GM19467 (cell line): ENCODE data around the gene SRGAP1.
"Not testable (repeated sequence)": the region's sequence is repeated elsewhere in the genome, so short reads cannot be mapped to it uniquely, and the experiment has no call there.

Experiments
- ATAC-seq: cut with Tn5 transposase; IDR thresholded peaks from one replicate; pipeline ENCODE4 v1.9.1; 2021; ENCODE audit warnings: mild to moderate bottlenecking, moderate library complexity; ENCODE audit not compliant: unreplicated experiment

SRGAP1 gene

GRCh38 chr12:64036414-64036813 lies 191.9 kb downstream of the SRGAP1 start:
- no peak for ATAC-seq

GRCh38 chr12:64039281-64039871 lies 194.9 kb downstream of the SRGAP1 start:
- no peak for ATAC-seq

GRCh38 chr12:64042911-64043310 lies 198.4 kb downstream of the SRGAP1 start:
- no peak for ATAC-seq

- ATAC-seq = no peak
These were observed 199.7 kb downstream of the SRGAP1 start for GRCh38 chr12:64044191-64044590.

- ATAC-seq = no peak
These were observed 206.6 kb downstream of the SRGAP1 start for GRCh38 chr12:64051057-64051456.

GRCh38 chr12:64053117-64053516 lies 208.6 kb downstream of the SRGAP1 start:
- ATAC-seq = no peak

GRCh38 chr12:64054079-64054520 lies 209.6 kb downstream of the SRGAP1 start:
- no peak for ATAC-seq

- ATAC-seq = no peak
These were observed 212.2 kb downstream of the SRGAP1 start for GRCh38 chr12:64056741-64057140.

- ATAC-seq = no peak
These were observed 213.2 kb downstream of the SRGAP1 start for GRCh38 chr12:64057706-64058105.

- no peak for ATAC-seq
These were observed 214.2 kb downstream of the SRGAP1 start for GRCh38 chr12:64058541-64059265.

GRCh38 chr12:64059685-64060084 lies 215.2 kb downstream of the SRGAP1 start:
- no peak for ATAC-seq

- ATAC-seq = no peak
These were observed 217.4 kb downstream of the SRGAP1 start for GRCh38 chr12:64061868-64062375.

GRCh38 chr12:64063121-64063520 lies 218.6 kb downstream of the SRGAP1 start:
- ATAC-seq = no peak

- ATAC-seq = no peak
These were observed 219.7 kb downstream of the SRGAP1 start for GRCh38 chr12:64064240-64064639.

- no peak for ATAC-seq
These were observed 220.2 kb downstream of the SRGAP1 start for GRCh38 chr12:64064706-64065105.

GRCh38 chr12:64065881-64066451 lies 221.5 kb downstream of the SRGAP1 start:
- ATAC-seq = no peak

GRCh38 chr12:64066776-64067175 lies 222.3 kb downstream of the SRGAP1 start:
- no peak for ATAC-seq

- ATAC-seq = no peak
These were observed 226.0 kb downstream of the SRGAP1 start for GRCh38 chr12:64070454-64070853.

- ATAC-seq = no peak
These were observed 228.5 kb downstream of the SRGAP1 start for GRCh38 chr12:64072916-64073575.

- ATAC-seq = not testable (repeated sequence)
These were observed 232.1 kb downstream of the SRGAP1 start for GRCh38 chr12:64076565-64076964.

- ATAC-seq = no peak
These were observed 233.4 kb downstream of the SRGAP1 start for GRCh38 chr12:64077922-64078321.
